Measurements from ENCODE around the gene SOX11. TPM values are rescaled to one million over a fixed set of nuclear protein-coding genes. Genes with fewer than 3 reads are reported as not detected.

The SOX11 gene
- total and polyA plus RNA-seq, 2 donors (not counting 1 experiment from before 2014, with no cell fraction given): 0.01 TPM; not detected in 1

DNA sequence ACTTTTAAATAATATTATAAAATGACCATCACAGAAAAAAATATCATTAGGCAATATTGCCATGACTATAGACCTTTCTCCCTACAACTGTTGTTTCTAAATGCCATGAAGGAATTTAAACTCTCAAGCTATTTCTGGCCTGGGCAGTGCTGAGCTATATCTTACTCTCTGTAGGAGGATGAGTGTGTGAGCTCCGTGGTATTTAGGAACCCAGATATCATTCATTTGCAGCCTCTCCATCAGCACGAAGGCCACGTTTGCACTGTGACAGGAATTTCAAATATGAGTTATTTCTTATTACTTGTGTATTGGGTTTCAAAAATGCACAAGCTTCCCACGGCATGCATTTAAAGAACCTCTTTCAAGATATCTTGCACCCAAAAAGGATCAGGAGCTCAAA is 35.0 kb upstream of the SOX11 start:
- no CpG with 5 or more reads among the region's 4 CpGs for WGBS (ENCODE audit: insufficient coverage)

DNA sequence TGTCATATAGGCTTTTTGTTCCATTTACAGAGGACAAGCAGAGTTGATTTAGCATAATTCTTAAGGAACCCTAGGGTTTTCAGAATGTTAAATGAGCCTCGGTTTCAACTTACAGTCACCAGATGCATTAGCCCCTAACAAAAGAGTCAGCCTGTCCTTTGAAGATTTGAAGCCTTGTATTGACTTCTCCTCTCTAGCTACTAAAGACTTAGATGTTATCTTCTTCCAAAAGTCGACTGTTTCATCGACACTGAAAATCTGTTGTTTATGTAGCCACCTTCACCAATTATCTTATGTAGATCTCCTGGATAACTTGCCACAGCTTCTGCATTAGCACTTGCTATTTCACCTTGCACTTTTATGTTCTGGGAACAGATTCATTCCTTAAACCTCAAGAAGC is 31.6 kb upstream of the SOX11 start:
- Histone ChIP-seq H3K4me3 (ENCODE audit: control extremely low read depth in 1 of 5, extremely low read depth in 1 of 5, insufficient read depth in 1 of 5, low read depth in 2 of 5, low read length in 4 of 5) (no peak overlapping the region), H2AFZ (ENCODE audit: insufficient read depth, low read depth, low read length, poor library complexity, severe bottlenecking) (no peak overlapping the region), H3K4me2 (replicated peaks; ENCODE audit: low read depth, low read length, poor library complexity, severe bottlenecking) (no peak overlapping the region), H4K20me1 (ENCODE audit: control insufficient read depth, insufficient read depth, low read length, poor library complexity, severe bottlenecking) (no peaks in the 10 kb centered on the region), H3K4me1 (ENCODE audit: control insufficient read depth in 2 of 2, insufficient read depth in 2 of 2, low read length in 2 of 2) (no peaks in the 10 kb centered on the region), H3K36me3 (replicated peaks in 1 of 2; ENCODE audit: control extremely low read depth in 1 of 2, control insufficient read depth in 1 of 2, extremely low read depth in 1 of 2, insufficient read depth in 2 of 2, low read length in 1 of 2) (no peaks in the 10 kb centered on the region), H3K9me3 (ENCODE audit: control extremely low read depth in 1 of 3, control insufficient read depth in 2 of 3, insufficient read depth in 1 of 3, low read length in 2 of 3) (peaks cover 0 to 4% (median 0%) of the 10 kb centered on the region in 3 donors), H3K27ac (ENCODE audit: low read length in 2 of 2) (no peak overlapping the region), H3K9ac (ENCODE audit: low read length) (no peak overlapping the region), H3K27me3 (replicated peaks in 1 of 4; ENCODE audit: control extremely low read depth in 1 of 4, control insufficient read depth in 3 of 4, insufficient read depth in 4 of 4, low read length in 3 of 4) (no peaks in the 10 kb centered on the region), H3K79me2 (ENCODE audit: control insufficient read depth, insufficient read depth, low read length) (no peaks in the 10 kb centered on the region)
- DNase-seq (no peak), ATAC-seq (ENCODE audit: low read depth) (no peak)
- intact Hi-C loops (cut with micrococcal nuclease): no loop called here
- Mint-ChIP-seq H3K27ac (no peak overlapping the region), H3K4me1 (peaks cover 3% of the 10 kb centered on the region), H3K4me3 (no peak overlapping the region), H3K9me3 (ENCODE audit: insufficient read depth) (no peaks in the 10 kb centered on the region), H3K27me3 (no peaks in the 10 kb centered on the region)
- ChIA-PET CTCF (no interaction called here), POLR2A (no interaction called here)
- 90% methylated on average over 2 of the region's 3 CpGs for WGBS (ENCODE audit: insufficient coverage)
- TF ChIP-seq EZH2 (IDR thresholded peaks at IDR 0.05; ENCODE audit: borderline replicate concordance, insufficient read depth, low read depth, low read length, poor library complexity, severe bottlenecking): no peak
- TF ChIP-seq, protein P1, sequence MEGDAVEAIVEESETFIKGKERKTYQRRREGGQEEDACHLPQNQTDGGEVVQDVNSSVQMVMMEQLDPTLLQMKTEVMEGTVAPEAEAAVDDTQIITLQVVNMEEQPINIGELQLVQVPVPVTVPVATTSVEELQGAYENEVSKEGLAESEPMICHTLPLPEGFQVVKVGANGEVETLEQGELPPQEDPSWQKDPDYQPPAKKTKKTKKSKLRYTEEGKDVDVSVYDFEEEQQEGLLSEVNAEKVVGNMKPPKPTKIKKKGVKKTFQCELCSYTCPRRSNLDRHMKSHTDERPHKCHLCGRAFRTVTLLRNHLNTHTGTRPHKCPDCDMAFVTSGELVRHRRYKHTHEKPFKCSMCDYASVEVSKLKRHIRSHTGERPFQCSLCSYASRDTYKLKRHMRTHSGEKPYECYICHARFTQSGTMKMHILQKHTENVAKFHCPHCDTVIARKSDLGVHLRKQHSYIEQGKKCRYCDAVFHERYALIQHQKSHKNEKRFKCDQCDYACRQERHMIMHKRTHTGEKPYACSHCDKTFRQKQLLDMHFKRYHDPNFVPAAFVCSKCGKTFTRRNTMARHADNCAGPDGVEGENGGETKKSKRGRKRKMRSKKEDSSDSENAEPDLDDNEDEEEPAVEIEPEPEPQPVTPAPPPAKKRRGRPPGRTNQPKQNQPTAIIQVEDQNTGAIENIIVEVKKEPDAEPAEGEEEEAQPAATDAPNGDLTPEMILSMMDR (IDR thresholded peaks at IDR 0.05): no peak

More for the DNA sequence above, 35.0 kb upstream of the SOX11 start:
- Histone ChIP-seq H4K20me1 (ENCODE audit: control insufficient read depth, insufficient read depth, low read length, poor library complexity, severe bottlenecking) (no peaks in the 10 kb centered on the region), H3K27ac (ENCODE audit: low read length in 2 of 2) (no peak overlapping the region), H3K4me2 (replicated peaks; ENCODE audit: low read depth, low read length, poor library complexity, severe bottlenecking) (no peak overlapping the region), H3K79me2 (ENCODE audit: control insufficient read depth, insufficient read depth, low read length) (no peaks in the 10 kb centered on the region), H2AFZ (ENCODE audit: insufficient read depth, low read depth, low read length, poor library complexity, severe bottlenecking) (no peak overlapping the region), H3K9ac (ENCODE audit: low read length) (no peak overlapping the region), H3K36me3 (replicated peaks in 1 of 2; ENCODE audit: control extremely low read depth in 1 of 2, control insufficient read depth in 1 of 2, extremely low read depth in 1 of 2, insufficient read depth in 2 of 2, low read length in 1 of 2) (no peaks in the 10 kb centered on the region), H3K27me3 (replicated peaks in 1 of 4; ENCODE audit: control extremely low read depth in 1 of 4, control insufficient read depth in 3 of 4, insufficient read depth in 4 of 4, low read length in 3 of 4) (no peaks in the 10 kb centered on the region), H3K9me3 (ENCODE audit: control extremely low read depth in 1 of 3, control insufficient read depth in 2 of 3, insufficient read depth in 1 of 3, low read length in 2 of 3) (peaks cover 0 to 4% (median 0%) of the 10 kb centered on the region in 3 donors), H3K4me1 (ENCODE audit: control insufficient read depth in 2 of 2, insufficient read depth in 2 of 2, low read length in 2 of 2) (no peaks in the 10 kb centered on the region), H3K4me3 (ENCODE audit: control extremely low read depth in 1 of 5, extremely low read depth in 1 of 5, insufficient read depth in 1 of 5, low read depth in 2 of 5, low read length in 4 of 5) (no peak overlapping the region)
- ChIA-PET CTCF (no interaction called here), POLR2A (no interaction called here)
- no peak for TF ChIP-seq EZH2 (IDR thresholded peaks at IDR 0.05; ENCODE audit: borderline replicate concordance, insufficient read depth, low read depth, low read length, poor library complexity, severe bottlenecking)
- TF ChIP-seq, protein P1 (IDR thresholded peaks at IDR 0.05): no peak
- Mint-ChIP-seq H3K4me1 (peaks cover 3% of the 10 kb centered on the region), H3K27ac (no peak overlapping the region), H3K9me3 (ENCODE audit: insufficient read depth) (no peaks in the 10 kb centered on the region), H3K4me3 (no peak overlapping the region), H3K27me3 (no peaks in the 10 kb centered on the region)
- ATAC-seq (ENCODE audit: low read depth) (no peak), DNase-seq (no peak)
- intact Hi-C loops (cut with micrococcal nuclease): no loop called here
